Parathyroid adenoma (tissue), 2 donors: ENCODE data around the gene SRGN.
A peak's percentile ranks its signal among the peaks of the same experiment; 100 is the strongest.
"Not testable (repeated sequence)": the region's sequence is repeated elsewhere in the genome, so short reads cannot be mapped to it uniquely, and the experiment has no call there.

Experiments
- H2AFZ ChIP-seq: fragments of 300-600 bp; sonication (generic); one replicate; pipeline ENCODE4 v1.7.0; 2017; ENCODE audit warnings: antibody characterized with exemption, mild to moderate bottlenecking
- H3K27ac ChIP-seq: fragments of 300-600 bp; sonication (generic); one replicate; pipeline ENCODE4 v1.7.0; 2017
- H3K27me3 ChIP-seq: fragments of 300-600 bp; sonication (generic); one replicate; pipeline ENCODE4 v1.7.0; 2017; ENCODE audit warnings: low read length; ENCODE audit not compliant: control insufficient read depth, insufficient read depth
- H3K36me3 ChIP-seq: fragments of 300-600 bp; sonication (generic); one replicate; pipeline ENCODE4 v1.7.0; 2017; ENCODE audit warnings: low read length; ENCODE audit not compliant: control insufficient read depth, insufficient read depth
- H3K4me1 ChIP-seq: fragments of 300-600 bp; sonication (generic); one replicate; pipeline ENCODE4 v1.7.0; 2017; ENCODE audit warnings: control low read depth
- H3K4me2 ChIP-seq: fragments of 300-600 bp; sonication (generic); one replicate; pipeline ENCODE4 v1.7.0; 2017; ENCODE audit warnings: low read length
- H3K4me3 ChIP-seq: fragments of 300-600 bp; sonication (generic); one replicate; pipeline ENCODE4 v1.7.0; 2017; ENCODE audit warnings: low read depth, low read length
- H3K79me2 ChIP-seq: fragments of 300-600 bp; sonication (generic); one replicate; pipeline ENCODE4 v1.7.0; 2017; ENCODE audit warnings: control low read depth
- H3K9ac ChIP-seq: fragments of 300-600 bp; sonication (generic); one replicate; pipeline ENCODE4 v1.7.0; 2017; ENCODE audit warnings: mild to moderate bottlenecking
- H3K9me3 ChIP-seq: fragments of 300-600 bp; sonication (generic); one replicate; pipeline ENCODE4 v1.7.0; 2017; ENCODE audit warnings: low read length; ENCODE audit not compliant: control insufficient read depth
- TF ChIP-seq, protein P1 (sequence below): fragments of 300-600 bp; sonication (generic); IDR thresholded peaks from one replicate; pipeline ENCODE4 v1.7.0; 2017; ENCODE audit warnings: antibody characterized with exemption, mild to moderate bottlenecking
- donor health status: primary hyperparathyroidism.

Gene SRGN, protein sequence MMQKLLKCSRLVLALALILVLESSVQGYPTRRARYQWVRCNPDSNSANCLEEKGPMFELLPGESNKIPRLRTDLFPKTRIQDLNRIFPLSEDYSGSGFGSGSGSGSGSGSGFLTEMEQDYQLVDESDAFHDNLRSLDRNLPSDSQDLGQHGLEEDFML

DNA sequence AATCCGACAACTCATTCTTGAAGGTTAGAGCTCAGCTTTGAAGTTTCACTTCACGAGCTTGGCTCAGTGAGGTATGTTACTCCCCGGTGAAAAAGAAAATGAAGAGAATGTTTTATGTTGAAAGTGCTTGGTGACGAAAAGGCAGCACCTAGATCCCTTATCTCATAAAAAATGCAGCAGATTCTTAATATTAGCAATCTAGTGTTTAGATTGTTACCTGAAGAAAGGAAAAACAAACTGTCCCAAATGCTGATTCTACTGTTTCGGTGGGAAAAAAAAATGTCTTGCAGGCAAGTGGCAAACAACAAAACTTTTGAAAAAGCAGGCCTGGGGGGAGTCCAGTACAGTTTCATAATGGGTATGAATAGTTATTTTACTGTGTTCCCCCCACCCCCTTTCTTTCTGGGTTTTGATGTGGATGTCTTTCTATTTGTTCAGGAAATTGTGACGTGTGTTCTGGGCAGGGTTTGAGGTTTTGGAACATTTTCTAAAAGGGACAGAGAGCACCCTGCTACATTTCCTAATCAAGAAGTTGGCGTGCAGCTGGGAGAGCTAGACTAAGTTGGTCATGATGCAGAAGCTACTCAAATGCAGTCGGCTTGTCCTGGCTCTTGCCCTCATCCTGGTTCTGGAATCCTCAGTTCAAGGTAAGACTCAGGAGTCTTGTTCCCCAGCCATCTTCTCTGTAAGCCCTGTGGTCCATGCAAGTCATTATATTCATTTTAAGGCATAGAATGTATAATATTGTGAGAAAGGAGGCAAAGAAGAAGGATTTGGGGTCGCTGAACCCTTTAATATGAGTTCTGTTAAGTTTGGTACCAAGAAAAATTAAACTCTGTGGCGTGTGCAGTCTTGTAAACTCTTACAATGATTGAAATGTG, at the start of gene SRGN:
Gene SRGN (plus strand): TSS at position 514 of the 881 bp plus-strand sequence. CDS start 55 bp downstream, at position 569.
- TF ChIP-seq, protein P1, sequence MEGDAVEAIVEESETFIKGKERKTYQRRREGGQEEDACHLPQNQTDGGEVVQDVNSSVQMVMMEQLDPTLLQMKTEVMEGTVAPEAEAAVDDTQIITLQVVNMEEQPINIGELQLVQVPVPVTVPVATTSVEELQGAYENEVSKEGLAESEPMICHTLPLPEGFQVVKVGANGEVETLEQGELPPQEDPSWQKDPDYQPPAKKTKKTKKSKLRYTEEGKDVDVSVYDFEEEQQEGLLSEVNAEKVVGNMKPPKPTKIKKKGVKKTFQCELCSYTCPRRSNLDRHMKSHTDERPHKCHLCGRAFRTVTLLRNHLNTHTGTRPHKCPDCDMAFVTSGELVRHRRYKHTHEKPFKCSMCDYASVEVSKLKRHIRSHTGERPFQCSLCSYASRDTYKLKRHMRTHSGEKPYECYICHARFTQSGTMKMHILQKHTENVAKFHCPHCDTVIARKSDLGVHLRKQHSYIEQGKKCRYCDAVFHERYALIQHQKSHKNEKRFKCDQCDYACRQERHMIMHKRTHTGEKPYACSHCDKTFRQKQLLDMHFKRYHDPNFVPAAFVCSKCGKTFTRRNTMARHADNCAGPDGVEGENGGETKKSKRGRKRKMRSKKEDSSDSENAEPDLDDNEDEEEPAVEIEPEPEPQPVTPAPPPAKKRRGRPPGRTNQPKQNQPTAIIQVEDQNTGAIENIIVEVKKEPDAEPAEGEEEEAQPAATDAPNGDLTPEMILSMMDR = no peak
- H3K4me1 ChIP-seq = no peaks in the 10 kb centered on the region
- H3K27me3 ChIP-seq = no peaks in the 10 kb centered on the region
- H3K27ac ChIP-seq = peak within 1 kb of the TSS; percentile 88
- H3K9ac ChIP-seq = no peak within 1 kb of the TSS
- no peaks in the 10 kb centered on the region for H3K9me3 ChIP-seq
- peak within 1 kb of the TSS; percentile 82 for H2AFZ ChIP-seq
- H3K79me2 ChIP-seq = no peaks in the 10 kb centered on the region
- peak within 1 kb of the TSS; percentile 97 for H3K4me2 ChIP-seq
- no peaks in the 10 kb centered on the region for H3K36me3 ChIP-seq
- peak within 1 kb of the TSS; percentile 62 for H3K4me3 ChIP-seq

DNA sequence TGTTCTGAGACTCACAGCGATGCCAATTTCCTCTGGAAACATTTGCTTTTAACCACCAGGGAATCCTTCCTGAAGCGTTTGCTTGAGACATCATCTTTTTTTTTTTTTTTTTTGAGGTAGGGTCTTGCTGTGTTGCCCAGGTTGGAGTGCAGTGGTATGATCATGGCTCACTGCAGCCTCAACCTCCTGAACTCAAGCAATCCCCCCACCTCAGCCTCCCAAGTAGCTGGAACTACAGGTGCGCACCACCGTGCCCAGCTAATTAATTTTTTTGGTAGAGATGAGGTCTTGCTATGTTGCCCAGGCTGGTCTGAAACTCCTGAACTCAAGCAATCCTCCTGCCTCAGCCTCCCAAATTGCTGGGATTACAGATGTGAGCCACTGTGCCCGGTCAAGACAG, 47.0 kb upstream of the SRGN start:
- H3K79me2 ChIP-seq, H3K9me3 ChIP-seq, H2AFZ ChIP-seq, H3K27ac ChIP-seq, H3K9ac ChIP-seq, H3K4me3 ChIP-seq, H3K36me3 ChIP-seq, H3K27me3 ChIP-seq, H3K4me2 ChIP-seq, H3K4me1 ChIP-seq: not testable (repeated sequence)

DNA sequence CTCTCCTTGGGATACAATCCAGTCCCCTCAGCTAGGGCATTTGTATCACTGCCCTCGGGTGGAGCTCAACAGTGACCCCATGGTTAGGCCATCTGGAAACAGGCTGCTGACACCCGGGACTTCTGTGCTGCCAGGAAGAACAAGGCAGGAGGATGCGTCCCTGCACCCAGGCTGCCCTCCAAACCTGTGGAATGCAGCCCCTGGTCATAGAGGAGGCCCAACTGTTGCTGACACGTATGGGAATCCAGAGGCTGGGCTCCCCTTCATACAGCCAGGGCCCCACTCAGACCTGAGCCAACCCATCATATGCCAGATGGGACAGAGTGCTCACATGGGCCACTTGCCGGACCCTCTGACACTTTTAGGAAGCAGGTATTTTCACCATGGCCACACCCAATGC, 45.5 kb upstream of the SRGN start:
- Histone ChIP-seq H3K4me3 (no peak overlapping the region), H3K36me3 (no peaks in the 10 kb centered on the region), H2AFZ (no peak overlapping the region), H3K27ac (no peak overlapping the region), H3K9ac (no peak overlapping the region), H3K79me2 (no peaks in the 10 kb centered on the region), H3K4me1 (peaks cover 19% of the 10 kb centered on the region), H3K4me2 (no peak overlapping the region), H3K27me3 (no peaks in the 10 kb centered on the region), H3K9me3 (no peaks in the 10 kb centered on the region)
- TF ChIP-seq, protein P1 = no peak

DNA sequence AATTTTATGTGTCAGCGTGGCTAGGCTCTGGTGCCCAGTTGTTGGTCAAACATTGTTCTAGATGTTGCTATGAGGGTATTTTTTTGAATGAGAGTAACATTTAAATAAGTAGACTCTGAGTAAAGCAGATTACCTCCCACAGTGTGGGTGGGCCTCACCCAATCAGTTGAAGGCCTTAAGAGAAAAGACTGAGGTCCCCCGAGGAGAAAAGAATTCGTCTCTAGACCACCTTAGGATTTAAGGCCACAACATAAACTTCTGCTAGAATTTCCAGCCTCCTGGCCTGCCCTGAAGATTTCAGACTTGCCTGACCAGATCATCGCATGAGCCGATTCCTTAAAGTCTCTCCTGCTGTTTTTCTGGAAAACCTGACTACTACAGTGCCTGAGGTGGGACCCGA, 45.1 kb upstream of the SRGN start:
- Histone ChIP-seq H3K27me3 (no peaks in the 10 kb centered on the region), H3K9me3 (no peaks in the 10 kb centered on the region), H2AFZ (no peak overlapping the region), H3K4me2 (no peak overlapping the region), H3K79me2 (no peaks in the 10 kb centered on the region), H3K9ac (no peak overlapping the region), H3K36me3 (no peaks in the 10 kb centered on the region), H3K4me3 (no peak overlapping the region), H3K27ac (no peak overlapping the region), H3K4me1 (peaks cover 23% of the 10 kb centered on the region)
- TF ChIP-seq, protein P1 = no peak

DNA sequence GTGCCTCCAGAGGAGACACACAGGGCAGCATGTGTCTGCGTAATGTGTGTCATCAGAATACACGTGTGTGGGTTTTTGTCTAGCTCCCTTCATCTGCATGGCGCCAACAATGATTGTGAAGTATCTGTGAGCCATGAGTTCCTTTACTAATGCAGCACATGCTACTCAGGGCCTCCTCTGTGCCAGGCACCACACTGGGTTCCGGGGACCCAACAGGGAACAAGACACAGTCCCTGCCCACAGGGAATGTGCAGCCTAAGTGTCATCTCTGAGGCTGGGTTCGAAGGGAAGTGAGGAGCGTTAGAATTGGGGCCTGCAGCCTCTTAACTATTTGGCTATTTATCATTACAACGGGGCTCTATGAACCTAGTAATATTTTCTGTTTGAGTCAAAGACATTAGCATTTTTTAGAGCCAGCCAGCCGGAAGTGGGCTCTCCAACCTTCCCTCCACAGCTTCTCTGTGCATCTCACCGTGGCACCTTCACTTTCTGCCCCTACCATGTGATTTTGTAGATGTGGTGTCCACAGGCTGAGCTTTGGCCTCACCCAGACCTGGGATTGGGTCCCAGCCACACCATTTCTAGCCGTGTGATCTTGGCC, 43.9 kb upstream of the SRGN start:
- H3K27me3 ChIP-seq = no peaks in the 10 kb centered on the region
- no peak overlapping the region for H3K9ac ChIP-seq
- no peaks in the 10 kb centered on the region for H3K79me2 ChIP-seq
- H3K4me3 ChIP-seq = no peak overlapping the region
- no peaks in the 10 kb centered on the region for H3K36me3 ChIP-seq
- H2AFZ ChIP-seq = no peak overlapping the region
- peaks cover 31% of the 10 kb centered on the region for H3K4me1 ChIP-seq
- H3K9me3 ChIP-seq = no peaks in the 10 kb centered on the region
- TF ChIP-seq, protein P1 = no peak
- no peak overlapping the region for H3K4me2 ChIP-seq
- H3K27ac ChIP-seq = no peak overlapping the region
